Kidney (tissue), 14 donors: ENCODE results near the gene PPFIBP2. TPM values are rescaled to one million over a fixed set of nuclear protein-coding genes. Genes with fewer than 3 reads are reported as not detected.
"Not testable (repeated sequence)": the region's sequence is repeated elsewhere in the genome, so short reads cannot be mapped to it uniquely, and the experiment has no call there.

Source experiments
- DNase-seq, 5 donors: peaks; one replicate each; pipeline ENCODE4 v3.0.0-alpha.2; 2013 to 2020
- FAIRE-seq: peaks from 2 replicates; lab custom pipeline; 2012; peaks lifted over from hg19 to GRCh38; lab: Jason Lieb, UNC
- H3K27ac ChIP-seq, 2 donors: one replicate each; pipeline ENCODE4 v1.7.0; 2013; ENCODE audit warnings: low read depth in 2 of 2, low read length in 2 of 2, inconsistent platforms in 1 of 2
- H3K27me3 ChIP-seq: one replicate; pipeline ENCODE4 v1.7.1; 2013; ENCODE audit warnings: low read length, inconsistent platforms; ENCODE audit not compliant: control insufficient read depth, insufficient read depth
- H3K36me3 ChIP-seq, 3 donors: one replicate each; pipeline versions ENCODE4 v1.7.0 to v1.7.1; 2013; ENCODE audit warnings: low read length in 3 of 3, control low read depth in 1 of 3, inconsistent platforms in 1 of 3; ENCODE audit not compliant: insufficient read depth in 3 of 3, control insufficient read depth in 2 of 3
- H3K4me1 ChIP-seq, 3 donors: one replicate each; pipeline versions ENCODE4 v1.7.0 to v1.7.1; 2013; ENCODE audit warnings: low read length in 3 of 3, inconsistent platforms in 1 of 3, low read depth in 1 of 3; ENCODE audit not compliant: control insufficient read depth in 2 of 3, insufficient read depth in 2 of 3
- H3K4me3 ChIP-seq, 3 donors: one replicate each; pipeline versions ENCODE4 v1.7.0 to v1.8.1; 2013; ENCODE audit warnings: low read length in 3 of 3, control low read depth in 1 of 3, inconsistent platforms in 1 of 3
- H3K9ac ChIP-seq, 3 donors: one replicate each; pipeline versions ENCODE4 v1.7.0 to v1.7.1; 2013; ENCODE audit warnings: low read length in 3 of 3, control low read depth in 1 of 3, inconsistent platforms in 1 of 3
- H3K9me3 ChIP-seq, 3 donors: one replicate each; pipeline versions ENCODE4 v1.7.0 to v1.7.1; 2013; ENCODE audit warnings: low read length in 3 of 3, control low read depth in 1 of 3, inconsistent platforms in 1 of 3; ENCODE audit not compliant: control insufficient read depth in 2 of 3, insufficient read depth in 1 of 3
- intact Hi-C: fragments of 100-400 bp; cut with DNase I; formaldehyde crosslinking; loops from one replicate; pipeline ENCODE4 v1.11.1; 2022
- polyA plus RNA-seq: library from polyadenylated mRNA; stranded (reverse); fragments of 350-450 nt; fragmentation: Illumina TruSeq; extraction: RNeasy Lipid Tissue Mini Kit (QIAGEN cat#74804); gene quantifications from one replicate; pipeline ENCODE4 v1.2.3, GENCODE V29; 2014; ENCODE audit warnings: low read depth, low replicate concordance; ENCODE audit not compliant: insufficient read depth
- total RNA-seq: library from RNA; stranded (reverse); fragmentation: NEBNext Ultra II Directional; extraction: Animal tissue kit (Norgen Biotek cat#: 25700); gene quantifications from one replicate; pipeline ENCODE4 v1.2.1, GENCODE V29; 2021
- TF ChIP-seq, protein P1 (sequence below): IDR thresholded peaks from 3 replicates; pipeline ENCODE4 v1.5.1; 2012; ENCODE audit warnings: mild to moderate bottlenecking, moderate library complexity, borderline replicate concordance; ENCODE audit not compliant: insufficient read depth; ENCODE audit errors: extremely low read depth
- donor health status: control.
- donor health status: control.
- donor health status: control.
- donor health status: control.
- donor health status: control.
- donor health status: DM: yes; HTN: yes; CAD: no.
- donor health status: Normal renal cell carcinoma (clear cell type).

PPFIBP2 gene
- total and polyA plus RNA-seq, 2 donors from 2014 or later = 31.6 to 44.4 TPM

- H3K9me3 ChIP-seq = no peaks in the 10 kb centered on the region
- peaks cover 0 to 2% (median 0%) of the 10 kb centered on the region in 3 donors for H3K4me1 ChIP-seq
- TF ChIP-seq, protein P1, sequence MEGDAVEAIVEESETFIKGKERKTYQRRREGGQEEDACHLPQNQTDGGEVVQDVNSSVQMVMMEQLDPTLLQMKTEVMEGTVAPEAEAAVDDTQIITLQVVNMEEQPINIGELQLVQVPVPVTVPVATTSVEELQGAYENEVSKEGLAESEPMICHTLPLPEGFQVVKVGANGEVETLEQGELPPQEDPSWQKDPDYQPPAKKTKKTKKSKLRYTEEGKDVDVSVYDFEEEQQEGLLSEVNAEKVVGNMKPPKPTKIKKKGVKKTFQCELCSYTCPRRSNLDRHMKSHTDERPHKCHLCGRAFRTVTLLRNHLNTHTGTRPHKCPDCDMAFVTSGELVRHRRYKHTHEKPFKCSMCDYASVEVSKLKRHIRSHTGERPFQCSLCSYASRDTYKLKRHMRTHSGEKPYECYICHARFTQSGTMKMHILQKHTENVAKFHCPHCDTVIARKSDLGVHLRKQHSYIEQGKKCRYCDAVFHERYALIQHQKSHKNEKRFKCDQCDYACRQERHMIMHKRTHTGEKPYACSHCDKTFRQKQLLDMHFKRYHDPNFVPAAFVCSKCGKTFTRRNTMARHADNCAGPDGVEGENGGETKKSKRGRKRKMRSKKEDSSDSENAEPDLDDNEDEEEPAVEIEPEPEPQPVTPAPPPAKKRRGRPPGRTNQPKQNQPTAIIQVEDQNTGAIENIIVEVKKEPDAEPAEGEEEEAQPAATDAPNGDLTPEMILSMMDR = peak; percentile 57
- intact Hi-C loops = no loop called here
- H3K4me3 ChIP-seq = no peak overlapping the region
- H3K9ac ChIP-seq = no peak overlapping the region
- no peaks in the 10 kb centered on the region for H3K27me3 ChIP-seq
- no peak for FAIRE-seq
- no peak overlapping the region for H3K27ac ChIP-seq
- peak in 4 of 5 donors; percentile 74 to 89 (median 79) for DNase-seq
- peaks cover 0 to 20% (median 14%) of the 10 kb centered on the region in 3 donors for H3K36me3 ChIP-seq
These were observed 143.7 kb downstream of the PPFIBP2 start for GRCh38 chr11:7657306-7658025.

- intact Hi-C loops = not testable (repeated sequence)
These were observed 149.7 kb downstream of the PPFIBP2 start for GRCh38 chr11:7663531-7663930.

DNA sequence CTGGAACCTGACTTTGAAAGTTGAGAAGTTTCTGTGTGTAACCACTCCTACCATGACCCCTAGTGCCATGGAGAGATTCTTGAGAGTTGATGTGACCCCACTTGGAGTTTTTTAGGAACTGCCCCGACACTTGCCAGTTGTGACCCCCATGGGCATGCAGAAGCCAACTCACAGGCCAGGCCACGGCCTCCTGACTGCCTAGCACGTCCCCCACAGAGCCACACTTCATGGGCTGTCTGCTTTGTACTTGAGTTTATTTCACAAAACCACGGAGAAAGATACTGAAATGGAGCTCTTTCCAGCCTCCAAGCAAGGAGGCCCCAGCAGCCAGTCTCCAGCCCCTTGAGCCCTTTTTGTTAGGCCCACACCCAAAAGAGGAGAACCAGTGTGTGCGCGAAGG is 151.1 kb downstream of the PPFIBP2 start:
- H3K27ac ChIP-seq = no peak overlapping the region
- H3K27me3 ChIP-seq = no peaks in the 10 kb centered on the region
- intact Hi-C loops = no loop called here
- H3K9ac ChIP-seq = no peak overlapping the region
- peaks cover 0 to 3% (median 0%) of the 10 kb centered on the region in 3 donors for H3K4me1 ChIP-seq
- H3K9me3 ChIP-seq = no peaks in the 10 kb centered on the region
- FAIRE-seq = no peak
- peaks cover 0 to 7% (median 3%) of the 10 kb centered on the region in 3 donors for H3K36me3 ChIP-seq
- TF ChIP-seq, protein P1 = no peak
- no peak for DNase-seq
- H3K4me3 ChIP-seq = no peak overlapping the region

More at GRCh38 chr11:7663531-7663930, 149.7 kb downstream of the PPFIBP2 start:
- not testable (repeated sequence) for H3K36me3 ChIP-seq, H3K9me3 ChIP-seq, H3K9ac ChIP-seq, FAIRE-seq, H3K4me3 ChIP-seq, H3K4me1 ChIP-seq, DNase-seq, H3K27ac ChIP-seq, H3K27me3 ChIP-seq

DNA sequence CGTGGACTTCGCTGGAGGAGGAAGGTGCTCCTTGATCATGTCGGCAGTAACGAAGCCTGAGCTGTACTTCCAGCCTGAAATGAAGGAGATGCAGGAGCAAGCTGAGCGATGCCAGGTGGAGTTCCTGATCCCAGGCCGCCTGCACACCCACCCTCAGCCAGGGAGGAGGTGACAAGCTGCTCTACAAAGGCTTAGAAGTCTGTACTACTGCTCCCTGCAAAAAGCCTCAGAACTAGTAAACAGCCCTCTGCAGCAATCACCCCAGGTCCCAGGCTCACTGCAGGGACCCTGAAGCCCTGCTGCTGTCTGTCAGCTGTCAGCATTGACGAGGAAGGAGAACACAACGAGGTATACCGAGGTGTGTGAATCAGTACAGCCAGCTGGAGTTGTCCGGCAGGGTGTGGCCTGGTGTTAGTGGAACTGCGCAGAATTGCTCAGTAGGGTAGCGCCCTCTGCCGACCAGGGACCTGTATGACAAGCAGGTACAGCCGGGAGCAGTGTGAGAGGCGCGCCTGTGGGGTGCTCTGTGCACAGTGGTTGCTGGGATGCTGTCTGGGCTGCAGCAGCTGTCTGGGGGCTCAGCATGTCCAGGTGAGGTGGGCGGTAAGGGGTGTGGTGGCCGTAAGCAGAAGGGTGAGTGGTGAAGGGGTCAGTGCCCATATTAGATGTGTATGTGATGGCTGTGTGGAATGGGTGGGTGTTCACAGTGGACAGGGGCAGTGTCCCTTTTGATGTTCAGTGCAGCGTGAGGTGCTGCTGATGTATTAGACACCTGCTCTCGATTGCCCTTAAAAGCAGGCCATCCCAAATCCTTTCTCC is 151.9 kb downstream of the PPFIBP2 start:
- intact Hi-C loops = no loop called here
- Histone ChIP-seq H3K9me3 (no peaks in the 10 kb centered on the region), H3K27ac (no peak overlapping the region), H3K9ac (no peak overlapping the region), H3K36me3 (peaks cover 0 to 7% (median 3%) of the 10 kb centered on the region in 3 donors), H3K4me3 (no peak overlapping the region), H3K4me1 (peaks cover 0 to 3% (median 0%) of the 10 kb centered on the region in 3 donors), H3K27me3 (no peaks in the 10 kb centered on the region)
- no peak for FAIRE-seq
- TF ChIP-seq, protein P1 = peak; percentile 87
- DNase-seq = peak; percentile 68 to 91 (median 76)
